Measurements from ENCODE around the gene DIS3L2.

DIS3L2 gene

GRCh38 chr2:232315923-232316299 is 354.4 kb downstream of the DIS3L2 start:
- ATAC-seq (ENCODE audit: low read depth) (peak; percentile 17; the same call in 2 of the 3 replicates), DNase-seq (ENCODE audit: low spot score) (no peak)
- peaks cover 13% of the 10 kb centered on the region for H3K4me1 ChIP-seq (ENCODE audit: insufficient read depth, poor library complexity, severe bottlenecking)
- peak overlapping the region; percentile 84 for H3K27ac ChIP-seq (ENCODE audit: poor library complexity, severe bottlenecking)
- no peaks in the 10 kb centered on the region for H3K36me3 ChIP-seq (ENCODE audit: low read depth)
- H3K4me3 ChIP-seq (ENCODE audit: severe bottlenecking) = no peak overlapping the region
- no peaks in the 10 kb centered on the region for H3K27me3 ChIP-seq (ENCODE audit: insufficient read depth, poor library complexity, severe bottlenecking)
- no peak for TF ChIP-seq CTCF (IDR thresholded peaks at IDR 0.05; ENCODE audit: poor library complexity, severe bottlenecking)
- peaks cover 3% of the 10 kb centered on the region for H3K9me3 ChIP-seq (ENCODE audit: severe bottlenecking)

- no peaks in the 10 kb centered on the region for H3K27me3 ChIP-seq (ENCODE audit: insufficient read depth, poor library complexity, severe bottlenecking)
- no peak for TF ChIP-seq CTCF (IDR thresholded peaks at IDR 0.05; ENCODE audit: poor library complexity, severe bottlenecking)
- H3K4me1 ChIP-seq (ENCODE audit: insufficient read depth, poor library complexity, severe bottlenecking) = peaks cover 13% of the 10 kb centered on the region
- no peaks in the 10 kb centered on the region for H3K36me3 ChIP-seq (ENCODE audit: low read depth)
- H3K9me3 ChIP-seq (ENCODE audit: severe bottlenecking) = peaks cover 3% of the 10 kb centered on the region
- peak overlapping the region; percentile 84 for H3K27ac ChIP-seq (ENCODE audit: poor library complexity, severe bottlenecking)
- no peak for DNase-seq (ENCODE audit: low spot score)
- ATAC-seq (ENCODE audit: low read depth) = no peak
- no peak overlapping the region for H3K4me3 ChIP-seq (ENCODE audit: severe bottlenecking)
Measured at GRCh38 chr2:232316461-232317330, 355.2 kb downstream of the DIS3L2 start.

- H3K27ac ChIP-seq (ENCODE audit: poor library complexity, severe bottlenecking) = no peak overlapping the region
- ATAC-seq (ENCODE audit: low read depth) = no peak
- H3K4me1 ChIP-seq (ENCODE audit: insufficient read depth, poor library complexity, severe bottlenecking) = peaks cover 13% of the 10 kb centered on the region
- no peaks in the 10 kb centered on the region for H3K9me3 ChIP-seq (ENCODE audit: severe bottlenecking)
- peak; percentile 45 for DNase-seq (ENCODE audit: low spot score)
- no peak overlapping the region for H3K4me3 ChIP-seq (ENCODE audit: severe bottlenecking)
- H3K36me3 ChIP-seq (ENCODE audit: low read depth) = no peaks in the 10 kb centered on the region
- no peaks in the 10 kb centered on the region for H3K27me3 ChIP-seq (ENCODE audit: insufficient read depth, poor library complexity, severe bottlenecking)
- TF ChIP-seq CTCF (IDR thresholded peaks at IDR 0.05; ENCODE audit: poor library complexity, severe bottlenecking) = no peak
Measured at GRCh38 chr2:232318169-232318855, 356.8 kb downstream of the DIS3L2 start.

GRCh38 chr2:232319067-232319802 is 357.7 kb downstream of the DIS3L2 start:
- Histone ChIP-seq H3K27ac (ENCODE audit: poor library complexity, severe bottlenecking) (no peak overlapping the region), H3K4me3 (ENCODE audit: severe bottlenecking) (no peak overlapping the region), H3K4me1 (ENCODE audit: insufficient read depth, poor library complexity, severe bottlenecking) (peaks cover 13% of the 10 kb centered on the region), H3K36me3 (ENCODE audit: low read depth) (no peaks in the 10 kb centered on the region), H3K9me3 (ENCODE audit: severe bottlenecking) (no peaks in the 10 kb centered on the region), H3K27me3 (ENCODE audit: insufficient read depth, poor library complexity, severe bottlenecking) (no peaks in the 10 kb centered on the region)
- TF ChIP-seq CTCF (IDR thresholded peaks at IDR 0.05; ENCODE audit: poor library complexity, severe bottlenecking) = no peak
- DNase-seq (ENCODE audit: low spot score) (peak; percentile 35), ATAC-seq (ENCODE audit: low read depth) (no peak)
